ENCODE data around the gene PLA2G15.

The PLA2G15 gene

GRCh38 chr16:68269793-68270192, 24.6 kb downstream of the PLA2G15 start:
- no peak for DNase-seq (ENCODE audit: low spot score in 2 of 2)
- no peak overlapping the region for H3K4me3 ChIP-seq
- in situ Hi-C loops (cut with MboI; ENCODE audit: low sequenced_read_pairs), result no loop called here
- peaks cover 15% of the 10 kb centered on the region for H3K4me1 ChIP-seq
- no peaks in the 10 kb centered on the region for H3K27me3 ChIP-seq (ENCODE audit: low read depth)
- H3K36me3 ChIP-seq (replicated peaks), result peaks cover 24% of the 10 kb centered on the region
- no peaks in the 10 kb centered on the region for H3K9me3 ChIP-seq

- no peaks in the 10 kb centered on the region for H3K9me3 ChIP-seq
- peaks cover 15% of the 10 kb centered on the region for H3K4me1 ChIP-seq
- H3K36me3 ChIP-seq (replicated peaks), result peaks cover 27% of the 10 kb centered on the region
- no peak for DNase-seq (ENCODE audit: low spot score in 2 of 2)
- in situ Hi-C loops (cut with MboI; ENCODE audit: low sequenced_read_pairs), result no loop called here
- H3K4me3 ChIP-seq, result no peak overlapping the region
- no peaks in the 10 kb centered on the region for H3K27me3 ChIP-seq (ENCODE audit: low read depth)
Observed at GRCh38 chr16:68270353-68270752, 25.2 kb downstream of the PLA2G15 start.

- Histone ChIP-seq H3K36me3 (replicated peaks) (peaks cover 44% of the 10 kb centered on the region), H3K9me3 (no peaks in the 10 kb centered on the region), H3K4me3 (no peak overlapping the region), H3K27me3 (ENCODE audit: low read depth) (no peaks in the 10 kb centered on the region), H3K4me1 (peaks cover 7% of the 10 kb centered on the region; the same call in 1 of the 2 replicates)
- DNase-seq (ENCODE audit: low spot score in 2 of 2), result no peak
- in situ Hi-C loops (cut with MboI; ENCODE audit: low sequenced_read_pairs), result no loop called here
Observed at GRCh38 chr16:68272507-68273209, 27.5 kb downstream of the PLA2G15 start.

GRCh38 chr16:68273459-68273858, 28.3 kb downstream of the PLA2G15 start:
- in situ Hi-C loops (cut with MboI; ENCODE audit: low sequenced_read_pairs), result no loop called here
- Histone ChIP-seq H3K4me3 (no peak overlapping the region), H3K9me3 (no peaks in the 10 kb centered on the region), H3K27me3 (ENCODE audit: low read depth) (no peaks in the 10 kb centered on the region), H3K4me1 (no peaks in the 10 kb centered on the region), H3K36me3 (replicated peaks) (peaks cover 42% of the 10 kb centered on the region)
- DNase-seq (ENCODE audit: low spot score in 2 of 2), result no peak

GRCh38 chr16:68273896-68274295, 28.7 kb downstream of the PLA2G15 start:
- no peaks in the 10 kb centered on the region for H3K4me1 ChIP-seq
- no peaks in the 10 kb centered on the region for H3K27me3 ChIP-seq (ENCODE audit: low read depth)
- no peaks in the 10 kb centered on the region for H3K9me3 ChIP-seq
- in situ Hi-C loops (cut with MboI; ENCODE audit: low sequenced_read_pairs), result no loop called here
- H3K4me3 ChIP-seq, result no peak overlapping the region
- no peak for DNase-seq (ENCODE audit: low spot score in 2 of 2)
- peaks cover 42% of the 10 kb centered on the region for H3K36me3 ChIP-seq (replicated peaks)

GRCh38 chr16:68274441-68274840, 29.3 kb downstream of the PLA2G15 start:
- H3K27me3 ChIP-seq (ENCODE audit: low read depth), result no peaks in the 10 kb centered on the region
- no peak overlapping the region for H3K4me3 ChIP-seq
- no peaks in the 10 kb centered on the region for H3K9me3 ChIP-seq
- in situ Hi-C loops (cut with MboI; ENCODE audit: low sequenced_read_pairs), result no loop called here
- no peak for DNase-seq (ENCODE audit: low spot score in 2 of 2)
- H3K36me3 ChIP-seq (replicated peaks), result peaks cover 42% of the 10 kb centered on the region
- no peaks in the 10 kb centered on the region for H3K4me1 ChIP-seq

GRCh38 chr16:68275611-68276191, 30.5 kb downstream of the PLA2G15 start:
- H3K4me3 ChIP-seq, result no peak overlapping the region
- H3K9me3 ChIP-seq, result no peaks in the 10 kb centered on the region
- peaks cover 46% of the 10 kb centered on the region for H3K36me3 ChIP-seq (replicated peaks)
- in situ Hi-C loops (cut with MboI; ENCODE audit: low sequenced_read_pairs), result no loop called here
- no peaks in the 10 kb centered on the region for H3K4me1 ChIP-seq
- DNase-seq (ENCODE audit: low spot score in 2 of 2), result no peak
- H3K27me3 ChIP-seq (ENCODE audit: low read depth), result no peaks in the 10 kb centered on the region

- Histone ChIP-seq H3K4me3 (no peak overlapping the region), H3K9me3 (no peaks in the 10 kb centered on the region), H3K27me3 (ENCODE audit: low read depth) (no peaks in the 10 kb centered on the region), H3K4me1 (no peaks in the 10 kb centered on the region), H3K36me3 (replicated peaks) (peaks cover 47% of the 10 kb centered on the region)
- DNase-seq (ENCODE audit: low spot score in 2 of 2), result no peak
- in situ Hi-C loops (cut with MboI; ENCODE audit: low sequenced_read_pairs), result no loop called here
Observed at GRCh38 chr16:68276223-68276622, 31.1 kb downstream of the PLA2G15 start.

GRCh38 chr16:68279726-68280558, 34.8 kb downstream of the PLA2G15 start:
- in situ Hi-C loops (cut with MboI; ENCODE audit: low sequenced_read_pairs), result no loop called here
- H3K27me3 ChIP-seq (ENCODE audit: low read depth), result no peaks in the 10 kb centered on the region
- peaks cover 53% of the 10 kb centered on the region for H3K36me3 ChIP-seq (replicated peaks)
- no peaks in the 10 kb centered on the region for H3K9me3 ChIP-seq
- no peak overlapping the region for H3K4me3 ChIP-seq
- no peaks in the 10 kb centered on the region for H3K4me1 ChIP-seq
- no peak for DNase-seq (ENCODE audit: low spot score in 2 of 2)

GRCh38 chr16:68281368-68282063, 36.3 kb downstream of the PLA2G15 start:
- Histone ChIP-seq H3K27me3 (ENCODE audit: low read depth) (no peaks in the 10 kb centered on the region), H3K9me3 (no peaks in the 10 kb centered on the region), H3K4me1 (no peaks in the 10 kb centered on the region), H3K4me3 (no peak overlapping the region), H3K36me3 (replicated peaks) (peaks cover 53% of the 10 kb centered on the region)
- in situ Hi-C loops (cut with MboI; ENCODE audit: low sequenced_read_pairs), result no loop called here
- no peak for DNase-seq (ENCODE audit: low spot score in 2 of 2)

- DNase-seq (ENCODE audit: low spot score in 2 of 2), result no peak
Observed at GRCh38 chr16:68282064-68282452, 36.9 kb downstream of the PLA2G15 start.

GRCh38 chr16:68283346-68283745, 38.2 kb downstream of the PLA2G15 start:
- Histone ChIP-seq H3K27me3 (ENCODE audit: low read depth) (no peaks in the 10 kb centered on the region), H3K36me3 (replicated peaks) (peaks cover 51% of the 10 kb centered on the region), H3K4me1 (no peaks in the 10 kb centered on the region), H3K9me3 (no peaks in the 10 kb centered on the region), H3K4me3 (no peak overlapping the region)
- in situ Hi-C loops (cut with MboI; ENCODE audit: low sequenced_read_pairs), result no loop called here
- no peak for DNase-seq (ENCODE audit: low spot score in 2 of 2)

More at GRCh38 chr16:68282064-68282452, 36.9 kb downstream of the PLA2G15 start:
- no peak overlapping the region for H3K4me3 ChIP-seq
- in situ Hi-C loops (cut with MboI; ENCODE audit: low sequenced_read_pairs), result no loop called here
- H3K9me3 ChIP-seq, result no peaks in the 10 kb centered on the region
- H3K36me3 ChIP-seq (replicated peaks), result peaks cover 52% of the 10 kb centered on the region
- no peaks in the 10 kb centered on the region for H3K27me3 ChIP-seq (ENCODE audit: low read depth)
- no peaks in the 10 kb centered on the region for H3K4me1 ChIP-seq

- Histone ChIP-seq H3K9me3 (no peaks in the 10 kb centered on the region), H3K4me3 (no peak overlapping the region), H3K4me1 (no peaks in the 10 kb centered on the region), H3K27me3 (ENCODE audit: low read depth) (no peaks in the 10 kb centered on the region), H3K36me3 (replicated peaks) (peaks cover 53% of the 10 kb centered on the region)
- in situ Hi-C loops (cut with MboI; ENCODE audit: low sequenced_read_pairs), result no loop called here
- DNase-seq (ENCODE audit: low spot score in 2 of 2), result no peak
Observed at GRCh38 chr16:68283801-68284598, 38.8 kb downstream of the PLA2G15 start.
